Mucosa of gallbladder (tissue), 1 donor: ENCODE data around the gene KRT82. TPM values are rescaled to one million over a fixed set of nuclear protein-coding genes. Genes with fewer than 3 reads are reported as not detected.

Source experiments
- DNase-seq: peaks from one replicate; pipeline ENCODE4 v3.0.0-alpha.2; 2020; ENCODE audit warnings: low spot score
- total RNA-seq: library from RNA; stranded (reverse); gene quantifications from one replicate; pipeline ENCODE4 v1.2.1, GENCODE V29; 2021
- donor health status: DM: no; HTN: no; CAD: no.

KRT82 gene
- total RNA-seq, 1 donor from 2014 or later: not detected

DNA sequence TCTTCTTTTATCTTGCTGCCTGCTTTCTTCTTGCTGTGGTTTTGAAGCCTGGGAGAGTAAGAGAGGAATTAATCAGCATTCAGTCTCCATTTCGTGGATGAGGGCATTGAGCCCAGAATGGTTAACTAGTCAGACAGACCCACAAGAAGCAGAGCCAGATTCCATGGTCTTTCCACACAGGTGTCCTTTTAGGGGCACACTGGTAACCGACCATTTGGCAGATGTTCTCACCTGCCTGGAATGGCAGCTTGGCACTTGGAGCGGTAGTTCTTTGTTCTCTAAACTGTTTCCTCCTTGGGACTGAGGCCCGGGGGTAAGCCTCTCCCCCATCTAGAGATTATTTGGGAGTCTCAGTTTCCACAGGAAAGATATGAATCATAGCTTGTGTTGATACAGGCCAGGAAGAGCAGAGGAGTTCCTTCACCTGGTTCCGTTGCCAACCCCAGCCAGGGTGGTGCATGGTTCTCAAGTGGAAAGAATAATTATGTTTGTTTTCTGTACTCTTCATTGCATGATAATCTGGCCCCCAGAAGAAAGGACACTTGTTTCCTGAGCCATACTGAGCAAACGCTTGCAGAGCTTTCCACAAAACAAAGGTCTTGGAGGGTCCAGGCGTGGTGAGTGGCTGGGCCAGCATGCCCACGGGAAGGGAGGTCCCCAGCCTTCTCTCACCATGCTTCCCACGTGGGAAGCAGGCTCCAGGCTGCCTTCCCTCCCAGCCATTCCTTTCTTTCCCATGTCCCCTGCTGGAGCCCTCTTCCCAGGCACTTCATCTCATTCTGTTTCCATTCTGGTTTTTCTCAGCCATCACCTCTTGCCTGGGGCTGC is 30.1 kb upstream of the KRT82 start:
- no peak for DNase-seq

DNA sequence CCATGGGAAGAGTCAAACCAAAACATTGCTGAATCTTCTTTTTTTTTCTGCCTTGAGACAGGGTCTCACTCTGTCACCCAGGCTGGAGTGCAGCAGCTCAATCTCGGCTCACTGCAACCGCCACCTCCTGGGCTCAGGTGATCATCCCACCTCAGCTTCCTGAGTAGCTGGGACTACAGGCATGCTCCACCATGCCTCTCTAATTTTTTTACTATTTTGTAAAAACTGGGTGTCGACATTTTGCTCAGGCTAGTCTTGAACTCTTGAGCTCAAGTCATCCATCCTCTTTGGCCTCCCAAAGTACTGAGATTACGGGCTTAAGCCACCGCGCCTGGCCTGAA is 29.5 kb upstream of the KRT82 start:
- DNase-seq: no peak

DNA sequence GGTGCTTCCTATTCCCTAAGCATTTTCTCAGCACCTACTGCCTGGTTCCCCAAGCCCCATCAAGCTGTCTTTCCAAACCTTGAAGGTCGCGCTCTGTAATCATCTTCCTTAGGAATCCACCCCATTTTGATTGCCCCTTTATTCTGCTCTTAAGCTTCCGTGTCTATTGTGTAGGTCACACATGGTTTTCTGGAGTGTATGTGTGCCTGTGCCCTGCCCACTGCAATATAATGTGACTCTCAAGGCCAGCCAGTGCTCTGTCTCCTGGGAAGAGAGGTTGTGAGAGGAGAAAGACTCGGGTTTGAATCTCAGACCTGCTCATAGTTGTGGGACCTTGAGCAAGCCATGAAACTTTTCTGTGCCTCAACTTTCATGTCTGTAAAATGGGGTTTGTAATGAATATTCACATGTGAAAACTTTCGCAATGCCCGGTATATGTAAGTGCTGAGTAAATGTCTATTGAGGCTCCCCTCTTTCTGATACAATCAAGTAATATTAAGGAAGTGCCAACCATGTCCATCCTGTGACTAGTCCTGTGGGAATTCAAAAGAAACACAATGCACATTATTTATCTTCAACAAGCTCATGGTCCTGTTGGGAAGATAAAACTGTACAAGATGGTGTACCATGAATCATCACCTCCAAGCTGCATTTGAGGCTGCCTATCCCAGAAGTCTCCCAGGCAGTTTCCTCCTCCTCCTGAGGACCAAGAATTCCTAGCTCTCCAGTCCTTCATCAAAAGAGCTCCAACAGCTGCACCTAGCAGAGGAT is 28.8 kb upstream of the KRT82 start:
- DNase-seq: no peak

DNA sequence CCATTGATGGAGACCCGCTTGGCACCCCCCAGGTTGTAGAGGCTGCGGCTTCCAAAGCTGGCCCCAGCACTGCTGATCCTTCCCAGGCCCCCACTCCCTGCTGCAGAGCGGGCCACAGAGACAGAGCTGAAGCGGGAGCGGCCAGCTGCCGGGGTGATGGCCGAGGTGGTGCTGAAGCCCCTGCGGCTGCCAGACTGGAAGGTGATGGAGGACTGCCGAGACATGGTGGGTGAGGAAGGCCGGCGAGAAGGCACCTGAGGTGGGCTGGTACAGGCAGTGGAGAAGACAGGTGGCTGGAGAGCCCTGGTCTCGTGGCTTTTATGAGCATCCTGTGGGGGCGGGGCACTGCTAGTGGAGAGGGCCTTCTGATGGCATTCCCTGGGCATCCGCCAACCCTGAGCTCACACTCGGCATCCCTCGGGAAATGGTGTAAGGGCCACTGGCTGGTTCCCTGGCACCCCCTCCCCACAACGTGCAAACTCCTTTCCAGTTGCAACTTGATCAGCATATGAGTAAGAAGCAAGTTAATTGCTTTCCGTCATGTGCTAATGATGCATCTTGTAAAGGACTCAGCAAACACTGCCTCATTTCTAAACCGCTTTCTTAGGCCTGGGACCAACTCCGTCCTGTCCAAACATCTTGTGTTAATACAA is 28.1 kb upstream of the KRT82 start, which contains the start of gene KRT75:
KRT75 (minus strand) TSS at position 291 of the 653 bp plus-strand sequence; CDS start at position 224, 67 bp downstream.
- DNase-seq: no peak

DNA sequence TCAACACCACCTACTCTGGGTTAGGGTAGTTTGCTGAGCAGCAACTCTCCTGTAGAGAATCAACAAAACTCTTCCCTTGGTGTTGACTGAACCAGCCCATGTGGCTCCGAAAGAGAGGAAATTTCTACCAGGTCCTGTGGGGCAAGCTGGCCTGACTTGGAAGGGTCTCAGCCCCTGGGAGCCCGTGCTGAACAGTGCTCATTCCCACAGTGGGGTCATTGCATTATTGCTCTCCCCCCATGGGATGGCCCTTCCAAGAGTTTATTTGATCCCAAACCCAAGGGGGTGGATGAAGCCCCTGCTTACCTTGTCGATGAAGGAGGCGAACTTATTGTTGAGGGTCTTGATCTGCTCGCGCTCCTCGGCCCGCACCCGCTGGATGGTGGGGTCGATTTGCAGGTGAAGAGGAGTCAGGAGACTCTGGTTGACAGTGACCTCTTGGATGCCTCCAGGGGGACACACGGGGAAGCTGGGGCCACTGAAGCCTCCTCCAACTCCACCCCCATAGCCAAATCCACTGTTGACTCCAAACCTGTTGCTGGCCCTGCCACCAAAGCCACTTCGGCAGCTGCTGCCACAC is 27.5 kb upstream of the KRT82 start:
- no peak for DNase-seq

DNA sequence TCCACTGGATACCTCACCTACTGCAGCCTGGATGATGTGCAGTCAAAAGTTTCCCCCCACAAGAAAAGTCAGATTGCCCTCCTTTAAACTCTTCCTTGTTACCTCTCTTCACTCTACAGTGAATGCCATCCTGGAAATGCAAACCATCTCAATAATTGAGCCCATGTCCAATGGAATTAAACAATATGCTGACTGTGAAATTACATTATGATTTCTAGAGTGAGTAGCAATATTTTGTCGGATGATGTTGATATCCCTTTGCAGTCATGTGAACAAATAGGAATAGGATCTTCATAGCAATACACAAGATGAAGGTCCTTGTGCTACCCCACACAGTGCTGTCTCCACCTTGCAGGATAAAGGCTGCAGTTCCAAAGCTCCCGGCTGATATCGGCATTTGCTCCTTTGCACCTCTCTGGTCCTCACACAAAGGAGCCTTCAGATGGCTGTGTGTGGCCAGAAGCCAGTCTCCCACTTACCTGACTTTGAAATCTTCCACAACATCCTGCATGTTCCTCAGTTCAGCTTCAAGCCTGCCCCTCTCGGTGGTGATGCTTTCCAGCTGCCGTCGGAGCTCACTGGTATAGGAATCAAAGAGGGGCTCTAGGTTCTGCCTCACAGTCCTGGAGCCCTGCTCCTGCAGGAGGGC is 26.5 kb upstream of the KRT82 start:
- no peak for DNase-seq

DNA sequence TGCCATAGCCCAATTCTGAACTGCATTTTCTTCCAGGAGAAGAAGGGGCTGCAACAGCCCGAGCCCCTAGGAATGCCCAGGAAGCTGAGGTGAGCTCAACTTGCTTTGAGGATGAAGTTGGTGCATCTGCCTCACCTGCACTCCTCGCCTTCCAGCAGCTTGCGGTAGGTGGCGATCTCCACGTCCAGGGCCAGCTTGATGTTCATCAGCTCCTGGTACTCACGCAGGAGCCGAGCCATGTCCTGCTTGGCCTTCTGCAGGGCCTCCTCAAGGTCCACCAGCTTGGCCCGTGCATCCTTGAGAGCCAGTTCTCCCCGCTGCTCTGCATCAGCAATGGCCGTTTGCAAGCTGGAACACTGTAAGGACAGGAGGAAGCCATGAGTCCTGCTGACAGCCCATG is 22.0 kb upstream of the KRT82 start:
- DNase-seq: no peak

DNA sequence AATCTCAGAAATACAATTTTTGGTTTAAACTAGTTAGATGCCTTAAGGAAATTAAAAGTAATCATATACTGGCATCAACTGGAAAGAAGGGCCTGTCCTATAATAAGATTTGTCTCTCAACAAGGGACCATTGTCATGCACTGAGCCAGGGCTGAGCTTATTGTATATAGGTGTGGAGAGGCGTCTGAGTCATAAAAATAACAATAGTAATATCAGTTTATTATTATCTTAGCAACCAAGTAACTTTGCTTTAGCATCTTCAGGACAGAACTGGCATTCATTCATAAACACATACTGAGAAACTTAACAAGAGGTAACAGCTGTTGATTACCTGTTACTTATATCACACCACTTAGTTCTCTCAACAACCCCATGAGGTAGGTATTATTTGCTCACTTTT is 20.9 kb upstream of the KRT82 start:
- DNase-seq: no peak

DNA sequence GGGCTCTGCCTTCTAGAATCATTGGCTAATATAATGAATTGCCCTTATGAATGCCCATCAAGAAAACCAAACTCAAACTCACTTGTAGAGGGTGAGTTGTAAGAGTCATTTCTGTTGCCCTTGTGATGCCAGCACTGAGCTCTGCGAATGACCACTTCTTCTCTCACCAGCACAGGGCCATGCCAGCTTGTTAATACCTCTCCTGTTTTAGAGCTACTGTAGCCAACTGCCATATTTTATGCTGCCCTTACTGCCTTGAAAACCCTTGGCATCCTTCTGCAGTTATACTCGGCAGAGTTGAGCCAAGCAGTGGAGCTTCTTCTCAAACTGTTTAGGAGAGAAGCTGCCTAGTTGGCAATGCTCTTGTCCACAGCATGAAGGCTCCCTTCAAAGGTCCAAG is 19.9 kb upstream of the KRT82 start:
- DNase-seq: no peak

DNA sequence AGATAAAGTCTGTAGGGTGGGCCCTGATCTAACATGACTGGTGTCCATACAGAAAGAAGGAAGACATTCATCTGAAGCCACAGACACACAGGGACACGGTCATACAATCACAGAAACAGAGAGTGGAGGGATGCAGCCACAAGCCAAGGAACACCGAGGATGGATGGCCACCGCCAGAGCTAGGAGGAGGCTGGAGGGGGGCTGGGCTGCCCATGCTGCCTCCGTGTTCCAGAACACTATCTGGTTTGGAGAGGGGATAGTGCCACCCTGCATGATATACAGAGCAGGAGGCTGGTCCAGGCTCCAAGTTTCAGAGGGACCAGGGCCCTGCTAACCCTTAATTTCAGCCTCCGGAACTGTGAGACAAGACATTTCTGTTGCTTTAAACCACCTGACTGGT is 19.3 kb upstream of the KRT82 start:
- DNase-seq: no peak

DNA sequence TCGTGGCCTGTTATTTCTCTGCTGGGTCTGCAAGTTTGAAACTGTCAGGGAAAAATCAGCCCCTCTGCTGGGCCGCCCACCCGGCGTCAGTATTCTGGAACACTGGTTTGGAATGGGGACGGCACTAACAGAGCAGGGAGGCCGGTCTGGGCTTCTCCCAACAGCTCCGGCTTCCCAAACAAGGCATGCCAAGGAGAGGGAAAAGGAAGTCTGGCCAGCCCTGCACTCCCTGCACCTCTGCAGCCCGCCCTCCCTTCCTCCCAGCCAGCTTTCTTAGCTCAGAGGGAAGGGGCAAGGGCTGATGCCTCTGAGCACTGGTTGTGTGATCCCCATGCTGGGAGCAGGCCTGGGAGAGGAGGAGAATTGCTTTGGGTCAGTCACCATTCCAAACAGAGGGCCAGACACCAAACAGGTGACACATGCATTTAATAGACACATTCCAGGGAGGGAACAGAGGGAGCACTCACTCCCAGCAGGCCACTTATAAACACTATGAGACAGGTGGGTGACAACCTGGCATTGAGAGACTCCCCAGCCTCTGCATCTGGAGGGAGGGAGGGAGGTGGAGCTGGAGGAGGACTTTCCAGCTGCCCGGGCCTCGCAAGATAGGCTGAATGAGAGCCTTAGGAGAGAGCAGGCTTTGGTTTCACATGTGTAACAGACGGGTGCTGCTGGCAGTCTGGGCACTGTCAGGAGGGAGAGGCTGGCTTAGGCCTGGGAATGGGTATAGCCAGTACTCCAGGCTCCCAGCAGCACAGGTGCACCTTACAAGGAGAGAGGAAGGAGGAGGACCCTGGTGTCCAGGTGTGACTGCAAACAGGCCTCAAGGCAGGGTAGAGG is 17.7 kb upstream of the KRT82 start:
- DNase-seq: peak; percentile 24

DNA sequence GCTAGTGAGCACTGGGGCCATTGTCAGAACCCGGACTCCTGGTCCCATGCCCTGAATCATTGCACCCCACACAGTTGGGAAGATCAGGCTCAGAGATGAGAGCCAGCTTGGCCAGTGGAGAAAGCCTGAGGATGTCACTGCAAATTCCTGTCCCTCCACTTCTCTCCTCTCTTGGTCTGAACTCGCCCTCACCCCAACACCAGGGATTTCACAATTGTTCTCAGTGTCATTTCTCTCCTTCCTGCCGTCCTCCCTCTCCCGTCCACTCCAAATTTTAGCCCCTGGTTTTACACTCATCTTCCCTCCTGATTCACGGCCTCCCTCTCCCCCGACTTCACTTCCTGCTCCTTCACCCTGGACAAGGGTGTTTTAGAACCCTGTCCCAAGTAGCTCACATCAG is 16.9 kb upstream of the KRT82 start:
- no peak for DNase-seq

DNA sequence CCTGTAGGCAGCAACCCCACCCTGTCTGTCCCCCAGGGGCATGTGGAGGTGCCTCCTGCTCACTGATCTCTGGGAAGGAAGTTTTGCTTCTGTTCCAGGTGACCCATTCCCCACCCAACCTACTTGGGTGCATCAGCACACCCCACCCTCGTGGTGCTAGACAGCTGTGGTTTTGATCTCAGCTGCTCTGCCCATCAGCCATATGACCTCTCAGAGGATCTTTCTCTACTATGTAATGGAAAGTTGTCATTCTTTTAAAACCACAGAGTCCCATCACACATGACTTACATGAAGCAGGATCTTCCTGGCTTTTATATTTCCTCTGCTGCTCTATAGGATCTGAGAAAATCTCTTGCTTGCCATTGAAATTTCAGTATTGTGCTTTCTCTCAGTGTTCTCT is 13.5 kb upstream of the KRT82 start:
- DNase-seq: no peak

DNA sequence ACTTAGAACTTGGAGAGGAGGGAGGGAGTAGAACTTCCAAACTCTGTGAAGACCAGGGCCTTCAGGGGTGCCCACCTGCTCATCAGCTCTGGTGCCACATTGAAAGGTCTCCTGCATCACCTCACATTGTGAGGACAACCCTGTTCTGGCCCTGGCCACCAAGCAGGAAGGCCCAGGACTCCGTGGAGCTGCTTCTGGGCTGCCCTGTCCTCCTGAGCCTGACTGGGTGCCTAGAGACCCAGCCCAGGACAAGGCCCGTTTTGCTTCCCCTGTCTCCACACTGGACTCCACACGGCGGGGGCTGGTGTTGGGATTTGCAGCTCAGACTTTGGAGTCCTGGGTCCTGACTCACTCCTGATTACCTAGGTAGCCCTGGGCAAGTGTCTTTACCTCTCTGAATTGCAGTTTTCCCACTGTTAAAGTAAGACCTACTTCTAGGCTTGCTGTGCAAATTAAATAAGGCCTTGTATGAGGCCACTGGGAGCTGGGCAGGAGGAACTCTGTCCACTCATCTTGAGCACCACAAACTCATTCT is 12.5 kb upstream of the KRT82 start:
- no peak for DNase-seq

DNA sequence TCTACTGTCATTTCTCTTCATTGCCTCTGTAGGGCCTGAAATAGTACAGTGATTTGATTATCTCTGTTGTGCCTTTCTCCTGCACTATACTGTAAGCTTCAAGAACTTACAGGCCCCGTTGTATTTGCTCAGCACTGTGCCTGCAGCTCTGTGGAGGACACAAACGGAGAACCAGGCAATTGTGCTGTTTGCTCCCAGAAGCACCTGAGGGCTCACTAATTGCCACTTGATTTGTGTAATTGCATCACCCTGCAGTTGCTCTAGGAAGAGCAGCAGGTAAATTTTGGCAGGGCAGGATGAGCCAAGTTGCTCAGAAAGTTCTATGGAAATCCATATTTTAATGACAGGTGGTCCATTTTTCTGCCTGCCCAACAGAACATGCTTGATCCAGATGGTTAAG is 11.6 kb upstream of the KRT82 start:
- DNase-seq: no peak

DNA sequence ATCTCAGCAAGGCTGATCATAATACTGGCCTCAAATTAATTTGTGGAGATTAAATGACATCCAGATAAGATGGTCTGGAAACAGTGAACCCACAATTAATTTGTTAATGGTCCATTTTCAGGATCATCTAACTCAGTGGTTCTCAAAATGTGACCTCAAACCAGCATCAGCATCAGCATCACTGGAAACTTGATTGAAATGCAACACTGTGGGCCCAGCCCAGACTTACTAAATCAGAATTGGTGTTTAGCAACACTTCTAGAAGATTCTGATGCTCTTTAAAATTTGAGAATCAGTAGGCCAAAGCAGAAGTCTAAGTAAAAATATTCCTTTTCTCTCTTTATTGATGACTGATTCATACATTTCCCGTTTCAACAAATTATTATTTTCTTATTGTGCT is 10.7 kb upstream of the KRT82 start:
- no peak for DNase-seq

DNA sequence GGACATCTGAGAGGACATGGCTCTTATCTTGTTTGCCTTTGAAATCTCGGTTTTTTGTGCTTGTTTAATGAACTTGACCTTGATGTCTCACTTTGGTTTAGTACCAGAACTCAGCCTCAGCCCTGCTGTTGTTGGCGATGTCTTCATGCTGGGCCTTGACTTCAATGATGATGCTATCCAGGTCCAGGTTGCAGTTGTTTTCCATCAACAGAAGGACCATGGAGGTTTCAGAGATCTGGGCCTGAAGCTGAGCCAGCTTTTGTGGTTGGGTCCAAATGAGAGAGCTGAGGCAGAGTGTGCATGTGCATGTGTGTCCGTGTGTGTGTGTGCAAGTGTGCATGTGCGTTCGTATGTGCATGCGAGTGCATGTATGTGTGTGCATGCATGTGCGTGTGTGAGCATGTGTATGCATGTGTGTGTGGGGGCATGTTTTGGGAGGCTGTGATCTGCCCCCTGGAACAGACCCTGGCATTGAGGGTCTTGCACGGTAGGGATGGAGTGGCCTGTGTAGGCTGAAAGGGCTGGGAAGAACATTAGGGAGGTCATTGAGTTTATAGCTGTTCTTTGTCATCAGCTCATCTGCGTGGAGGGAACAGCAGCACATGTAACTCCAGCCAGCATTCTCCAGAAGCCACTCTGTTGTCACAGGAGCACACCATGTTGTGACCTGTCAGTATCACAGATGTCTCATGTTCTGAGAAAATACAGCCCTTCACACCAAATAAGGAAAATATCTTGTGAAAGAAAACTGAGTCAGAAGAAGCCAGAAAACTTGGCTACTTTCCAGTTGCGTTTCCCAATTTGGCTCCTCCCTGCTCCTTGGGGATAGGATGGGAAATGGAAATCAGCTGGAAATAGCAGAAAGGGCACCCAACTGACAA is 10.0 kb upstream of the KRT82 start:
- peak; percentile 69 for DNase-seq

DNA sequence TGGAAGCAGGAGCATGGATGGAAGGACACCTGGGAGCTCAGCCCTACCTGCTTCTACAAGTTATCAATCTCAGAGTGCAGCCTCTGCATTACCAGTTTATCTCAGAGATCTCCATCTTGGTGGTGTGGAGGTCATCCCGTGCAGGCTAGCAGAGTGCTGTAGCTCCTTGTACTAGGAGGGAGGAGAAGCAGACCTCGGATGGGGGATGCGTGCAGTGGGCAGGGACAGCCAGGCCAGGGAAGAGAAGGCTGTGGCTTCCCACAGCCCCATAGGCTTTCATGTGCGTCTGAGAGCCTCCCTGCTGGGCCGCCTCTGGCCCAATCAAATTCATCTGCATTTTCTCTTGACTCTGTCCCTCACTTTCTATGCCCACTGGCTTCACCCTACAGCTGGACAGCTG is 8.8 kb upstream of the KRT82 start:
- DNase-seq: no peak

DNA sequence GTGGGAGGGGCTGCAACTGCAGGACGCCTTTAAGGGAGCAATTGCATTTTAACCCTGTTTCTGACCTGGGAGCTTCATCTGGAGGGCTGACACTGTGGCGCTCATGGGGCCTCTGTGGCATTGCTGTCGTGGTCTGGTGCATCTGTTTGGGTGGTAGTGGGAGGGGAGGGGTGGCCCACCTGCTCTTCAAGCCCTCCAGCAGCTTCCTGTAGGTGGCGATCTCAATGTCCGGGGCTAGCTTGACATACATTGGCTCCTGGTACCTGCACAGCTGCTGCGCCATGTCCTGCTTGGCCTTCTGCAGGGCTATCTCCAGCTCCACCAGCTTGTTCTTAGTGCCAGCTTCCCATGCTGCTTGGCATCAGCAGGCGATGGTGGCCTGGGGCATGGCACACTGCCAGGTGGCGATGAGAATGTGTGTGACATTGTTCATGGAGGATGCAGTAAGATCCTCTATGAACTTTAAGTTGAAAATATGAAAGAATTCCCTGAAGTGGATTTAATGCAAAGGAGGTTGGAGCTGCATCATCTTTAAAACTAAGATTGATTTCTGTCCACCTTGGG is 7.7 kb upstream of the KRT82 start:
- no peak for DNase-seq
